Hippocampal formation (tissue), 2 donors: Measurements from ENCODE around the gene KDM5A.
"Not testable (repeated sequence)": the region's sequence is repeated elsewhere in the genome, so short reads cannot be mapped to it uniquely, and the experiment has no call there.

Experiments used
- DNase-seq, 2 donors: peaks; one replicate each; lab custom pipeline; 2025; lab: John Stamatoyannopoulos, UW

The KDM5A gene

DNA sequence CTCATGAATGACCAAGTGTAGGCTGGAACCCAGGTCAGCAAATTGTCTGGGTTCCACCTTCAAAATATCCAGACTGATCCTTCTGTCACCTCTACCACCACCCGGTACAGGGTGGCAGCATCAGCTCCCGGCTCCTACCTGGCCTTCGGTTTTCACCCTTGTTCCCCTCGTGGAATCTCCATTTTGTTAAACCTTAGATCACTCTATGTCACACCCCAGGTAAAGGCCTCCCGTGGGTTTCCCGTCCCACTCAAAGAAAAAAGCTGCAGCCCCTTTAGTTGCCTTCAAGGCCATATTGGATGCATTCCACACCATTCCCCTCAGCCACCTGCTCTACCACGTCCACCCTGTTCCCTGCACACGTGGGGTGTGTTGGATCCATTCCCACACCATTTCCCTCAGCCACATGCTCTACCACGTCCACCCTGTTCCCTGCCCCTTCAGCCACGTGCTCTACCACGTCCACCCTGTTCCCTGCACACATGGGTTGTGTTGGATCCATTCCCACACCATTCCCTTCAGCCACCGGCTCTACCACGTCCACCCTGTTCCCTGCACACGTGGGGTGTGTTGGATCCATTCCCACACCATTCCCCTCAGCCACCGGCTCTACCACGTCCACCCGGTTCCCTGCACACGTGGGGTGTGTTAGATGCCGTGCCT lies 150.3 kb downstream of the KDM5A start:
- DNase-seq = no peak

DNA sequence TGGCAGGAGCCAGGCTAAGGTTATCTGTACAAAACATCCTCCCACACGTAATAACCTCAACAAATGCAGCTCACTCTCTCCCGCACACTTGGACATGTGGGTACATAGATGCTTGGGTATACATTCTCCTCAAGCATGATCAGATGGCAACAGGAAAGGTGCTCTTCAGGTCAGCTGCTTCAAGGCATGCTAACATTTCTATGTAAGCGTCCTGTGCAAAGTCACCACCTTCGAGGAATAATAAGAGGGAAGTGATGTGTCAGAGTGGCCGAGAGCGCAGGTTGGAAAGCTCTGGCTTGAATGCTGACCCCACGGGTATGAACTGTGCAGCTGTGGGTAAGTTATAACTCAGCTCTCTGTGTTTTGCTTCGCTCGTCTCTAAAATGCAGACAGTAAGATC lies 151.0 kb downstream of the KDM5A start:
- DNase-seq = no peak

DNA sequence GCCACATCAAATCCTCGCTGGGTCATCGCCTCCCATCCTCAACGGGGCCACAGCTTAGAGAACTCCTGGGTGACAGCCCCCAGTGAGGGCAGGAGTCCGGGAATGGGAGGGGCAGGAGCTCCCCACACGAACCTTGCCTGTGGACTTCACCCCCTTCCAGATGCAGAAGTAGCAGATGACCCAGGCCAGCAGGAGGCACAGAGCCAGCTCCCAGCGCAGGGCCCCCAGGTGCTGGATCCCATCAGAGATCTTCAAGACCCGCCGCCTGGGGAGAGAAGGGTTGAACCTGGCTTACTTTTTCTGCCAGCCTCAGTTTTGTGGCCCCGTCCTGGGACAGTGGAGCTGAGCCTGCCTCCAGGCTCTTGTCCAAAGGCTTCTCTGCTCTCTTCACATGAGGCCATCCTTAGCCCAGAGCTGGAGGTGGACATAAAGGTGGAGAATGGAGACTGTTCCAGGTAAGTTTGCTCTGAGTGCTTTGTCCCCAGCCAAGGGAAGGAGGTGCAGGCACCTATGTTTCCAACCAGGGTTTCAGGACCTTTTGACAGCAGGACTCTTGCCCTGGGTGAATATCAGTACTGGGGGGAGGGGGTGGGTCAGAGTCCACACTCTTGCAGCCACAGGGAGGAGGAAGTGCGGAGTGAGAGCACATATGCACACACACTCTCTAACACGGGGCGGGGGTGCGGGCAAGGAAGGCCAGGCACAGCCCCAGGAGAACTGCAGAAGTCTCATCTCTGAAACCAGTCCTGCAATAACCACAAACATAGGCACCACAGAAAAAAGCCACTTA lies 151.9 kb downstream of the KDM5A start:
- no peak for DNase-seq

DNA sequence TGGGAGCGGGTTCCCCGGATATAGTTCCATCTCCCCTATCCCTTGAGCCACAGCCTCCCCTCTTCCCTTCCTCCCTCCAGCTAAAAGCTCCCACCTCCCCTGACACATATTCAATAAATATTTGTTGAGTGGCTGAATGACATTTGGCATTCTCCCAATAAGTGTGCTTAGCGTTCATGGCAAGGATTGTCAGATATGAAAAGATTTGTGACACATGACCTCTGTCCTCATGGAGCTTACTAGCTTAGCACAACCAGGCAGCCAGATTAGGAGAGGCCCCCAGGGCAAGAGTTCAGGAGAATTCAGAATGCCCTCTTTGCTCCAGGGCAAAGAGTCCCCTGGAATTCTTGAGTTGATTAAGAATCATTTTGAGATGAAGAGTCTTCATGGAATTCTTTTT lies 152.7 kb downstream of the KDM5A start:
- DNase-seq = no peak

DNA sequence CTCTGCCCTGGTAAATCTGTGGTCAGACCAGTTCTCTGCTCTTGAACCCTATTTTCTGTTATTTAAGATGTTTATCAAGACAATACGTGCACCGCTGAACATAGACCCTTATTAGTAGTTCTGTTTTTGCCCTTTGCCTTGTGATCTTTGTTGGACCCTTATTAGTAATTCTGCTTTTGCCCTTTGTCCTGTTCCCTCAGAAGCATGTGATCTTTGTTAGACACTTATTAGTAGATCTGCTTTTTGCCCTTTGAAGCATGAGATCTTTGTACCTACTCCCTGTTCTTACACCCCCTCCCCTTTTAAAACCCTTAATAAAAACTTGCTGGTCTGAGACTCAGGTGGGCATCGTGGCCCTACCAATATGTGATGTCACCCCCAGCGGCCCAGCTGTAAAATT lies 153.2 kb downstream of the KDM5A start:
- not testable (repeated sequence) for DNase-seq

DNA sequence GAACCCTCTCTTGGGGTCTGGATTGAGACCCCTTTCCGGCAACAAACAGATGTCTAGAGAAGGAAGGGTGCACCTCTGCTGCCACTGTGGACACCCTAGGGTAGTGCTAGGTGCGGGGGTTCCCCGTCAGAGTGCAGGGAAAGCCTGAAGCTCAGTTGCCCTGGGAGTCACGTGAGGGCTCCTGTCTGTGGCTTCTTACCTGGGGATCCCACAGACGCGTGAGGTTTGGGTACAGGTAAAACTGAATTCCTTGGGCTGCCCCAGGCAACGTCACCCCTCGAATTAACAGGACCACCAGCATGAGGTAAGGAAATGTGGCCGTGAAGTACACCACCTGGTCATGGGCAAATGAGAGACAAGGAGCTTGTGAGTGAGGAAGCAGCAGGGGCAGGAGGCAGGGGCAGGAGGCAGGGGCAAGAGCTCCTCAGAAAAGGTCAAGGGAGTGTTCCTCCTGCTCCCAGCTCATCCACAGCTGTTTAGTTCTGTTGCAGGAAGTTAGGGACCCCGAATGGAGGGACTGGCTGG lies 154.2 kb downstream of the KDM5A start:
- no peak for DNase-seq

DNA sequence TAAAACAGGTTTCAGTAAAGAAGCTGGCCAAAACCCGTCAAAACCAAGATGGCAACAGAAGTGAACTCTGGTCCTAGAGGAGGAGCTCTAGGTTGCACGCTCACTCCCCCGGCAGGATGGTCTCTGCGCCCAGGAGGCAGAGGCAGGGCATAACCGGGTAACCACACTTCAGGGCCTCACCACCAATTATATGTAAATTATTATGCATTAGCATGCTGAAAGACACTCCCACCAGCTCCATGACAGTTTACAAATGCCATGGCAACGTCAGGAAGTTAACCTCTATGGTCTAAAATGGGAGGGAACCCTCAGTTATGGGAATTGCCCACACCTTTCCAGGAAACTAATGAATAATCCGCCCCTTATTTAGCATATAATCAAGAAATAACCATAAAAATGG lies 155.1 kb downstream of the KDM5A start:
- no peak for DNase-seq

DNA sequence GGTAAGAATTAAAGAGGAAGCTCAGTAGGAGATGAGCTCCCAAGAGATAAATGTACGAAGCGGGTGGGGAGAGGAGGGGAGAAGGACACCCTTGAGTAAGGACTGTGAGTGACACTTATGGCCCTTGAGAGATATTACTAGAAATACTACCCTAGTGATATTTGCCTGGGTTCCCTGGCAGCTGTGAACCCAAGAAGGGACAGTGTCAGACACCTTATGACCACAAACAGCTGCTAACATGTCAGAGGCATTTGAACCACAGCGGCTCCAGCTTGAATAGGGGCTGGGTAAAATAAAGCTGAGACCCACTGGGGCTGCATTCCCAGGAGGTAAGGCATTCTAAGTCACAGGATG lies 155.5 kb downstream of the KDM5A start:
- DNase-seq = no peak

DNA sequence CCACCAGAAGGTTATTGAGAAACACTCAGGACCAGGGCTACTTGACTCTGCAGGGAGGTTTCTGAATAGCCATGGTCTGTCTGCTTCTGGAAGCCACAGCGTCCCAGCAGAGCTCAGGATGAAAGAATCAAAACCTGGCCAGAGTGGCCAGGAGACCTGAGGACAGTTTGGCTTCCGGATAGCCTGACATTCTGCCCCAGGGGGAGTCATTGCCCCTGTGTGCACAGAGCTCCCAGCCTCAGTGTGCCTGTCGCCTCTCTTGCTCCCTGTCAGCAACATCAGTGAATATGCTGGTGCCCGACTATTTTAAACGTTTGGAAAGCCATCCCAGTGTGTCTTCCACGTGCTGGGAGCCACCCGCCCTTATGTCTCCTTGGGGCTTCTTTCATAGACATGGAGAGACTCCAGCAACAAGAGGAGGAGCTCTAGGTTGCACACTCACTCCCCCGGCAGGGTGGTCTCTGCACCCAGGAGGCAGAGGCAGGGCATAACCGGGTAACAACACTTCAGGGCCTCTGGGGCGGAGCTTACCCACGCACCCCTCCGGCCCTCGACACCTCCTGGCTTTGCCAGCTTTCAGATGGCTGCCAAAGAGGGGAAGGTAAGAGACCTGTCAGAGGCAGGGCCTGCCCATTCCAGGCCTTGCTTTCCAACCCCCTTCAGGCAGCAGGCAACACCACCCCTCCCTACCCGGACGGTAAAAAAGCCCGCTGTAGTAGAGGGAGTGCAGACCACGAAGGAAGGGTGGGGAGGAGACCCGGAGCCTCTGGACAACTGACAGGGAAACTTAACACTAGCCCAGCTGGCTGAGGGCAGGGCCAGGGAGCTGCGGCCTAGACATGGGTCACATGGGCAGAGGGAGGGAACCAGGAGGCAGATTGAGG lies 156.1 kb downstream of the KDM5A start:
- no peak for DNase-seq

DNA sequence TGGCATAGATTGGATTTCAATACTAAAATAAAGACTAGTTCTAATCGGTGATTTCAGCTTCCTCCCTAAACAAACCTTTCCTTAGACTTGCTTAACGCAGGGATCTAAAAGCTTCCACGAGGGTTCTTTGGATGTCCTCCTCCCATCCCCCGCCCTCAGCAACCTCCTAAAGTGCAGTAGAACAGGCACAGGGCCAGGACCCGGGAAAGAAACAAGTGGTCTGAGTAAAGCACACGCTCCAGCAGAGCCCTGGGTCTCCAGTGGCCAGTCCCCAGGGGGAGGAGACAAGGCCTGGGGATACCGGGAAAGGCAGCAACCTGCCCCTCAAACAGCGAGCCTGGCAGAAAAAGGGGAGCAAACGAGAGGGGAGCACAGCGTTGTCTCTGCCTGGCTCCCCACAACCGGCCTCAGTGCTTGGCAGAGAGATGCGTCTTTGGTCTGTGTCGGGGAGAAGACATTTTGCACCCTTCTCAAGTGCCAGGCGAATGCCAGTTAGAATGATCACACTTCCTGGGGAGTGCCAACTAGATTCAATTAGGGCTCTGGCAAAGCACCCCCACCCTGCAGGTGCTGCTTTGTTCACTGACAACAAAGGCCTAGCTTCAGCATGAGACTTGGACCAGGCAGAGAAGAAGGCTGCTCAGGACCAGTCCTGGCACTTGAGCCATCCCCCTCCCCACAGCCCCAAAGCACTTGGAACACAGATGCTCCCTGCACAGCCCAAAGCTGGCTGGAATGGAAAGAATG lies 158.0 kb downstream of the KDM5A start:
- peak; percentile 37 to 47 for DNase-seq
